Activated CD4-positive, alpha-beta memory T cell treated with anti-CD3 and anti-CD28 coated beads for 36 hours (primary cell): Measurements from ENCODE around the gene CDC7. TPM values are rescaled to one million over a fixed set of nuclear protein-coding genes. Genes with fewer than 3 reads are reported as not detected.
A peak's percentile ranks its signal among the peaks of the same experiment; 100 is the strongest.

Experiments used
- CTCF ChIA-PET: fragments of 350-600 bp; sonication (Branson Sonifier 250); formaldehyde crosslinking; loops from one replicate; lab custom pipeline; 2021; ENCODE audit warnings: antibody characterized with exemption, inconsistent platforms; lab: Charles Lee
- POLR2A ChIA-PET: fragments of 350-600 bp; sonication (Branson Sonifier 250); formaldehyde crosslinking; loops from one replicate; lab custom pipeline; 2021; ENCODE audit warnings: antibody characterized with exemption; lab: Charles Lee
- DNase-seq: peaks from one replicate; pipeline ENCODE4 v3.0.0-alpha.2; 2020
- H3K27ac Mint-ChIP-seq: one replicate; pipeline ENCODE4 v1.8.0; 2021; ENCODE audit warnings: mixed read lengths
- H3K27me3 Mint-ChIP-seq: one replicate; pipeline ENCODE4 v1.8.0; 2021; ENCODE audit warnings: mixed read lengths
- H3K36me3 Mint-ChIP-seq: one replicate; pipeline ENCODE4 v1.8.0; 2021; ENCODE audit warnings: mixed read lengths
- H3K4me1 Mint-ChIP-seq: one replicate; pipeline ENCODE4 v1.8.0; 2021; ENCODE audit warnings: low read depth, mixed read lengths
- H3K4me3 Mint-ChIP-seq: one replicate; pipeline ENCODE4 v1.8.0; 2021; ENCODE audit warnings: mild to moderate bottlenecking, mixed read lengths
- H3K9me3 Mint-ChIP-seq: one replicate; pipeline ENCODE4 v1.8.0; 2021; ENCODE audit warnings: mixed read lengths
- intact Hi-C: fragments of 100-400 bp; cut with micrococcal nuclease; formaldehyde crosslinking; loops from one replicate; pipeline ENCODE4 v1.15.1; 2023
- total RNA-seq, 2 experiments: library from RNA; stranded (reverse); gene quantifications; one replicate each; pipeline ENCODE4 v1.2.3, GENCODE V29; 2021

CDC7 gene
- total RNA-seq, 2 experiments from 2014 or later, result 20.2 to 20.4 TPM

GRCh38 chr1:91533361-91534024 is 32.8 kb downstream of the CDC7 start:
- Mint-ChIP-seq H3K27me3 (no peaks in the 10 kb centered on the region), H3K4me3 (no peak overlapping the region), H3K27ac (no peak overlapping the region), H3K36me3 (peaks cover 1% of the 10 kb centered on the region), H3K4me1 (peaks cover 19% of the 10 kb centered on the region), H3K9me3 (no peaks in the 10 kb centered on the region)
- CTCF ChIA-PET, result interaction anchor here (1.0 kb wide), 1 partner anchor 350 kb away, joined by 3 read pairs; no protein-coding TSS in a partner anchor
- intact Hi-C loops, result loop anchor here (5.0 kb wide), 1 partner anchor 394 kb away; no protein-coding TSS in a partner anchor
- DNase-seq, result no peak
- POLR2A ChIA-PET, result interaction anchor here (0.6 kb wide), 1 partner anchor 318 kb away, joined by 3 read pairs; no protein-coding TSS in a partner anchor

- Mint-ChIP-seq H3K27me3 (no peaks in the 10 kb centered on the region), H3K4me1 (peaks cover 12% of the 10 kb centered on the region), H3K9me3 (no peaks in the 10 kb centered on the region), H3K4me3 (no peak overlapping the region), H3K36me3 (peaks cover 1% of the 10 kb centered on the region), H3K27ac (no peak overlapping the region)
- ChIA-PET POLR2A (interaction anchor here (0.6 kb wide), 1 partner anchor 20 kb away, joined by 3 read pairs; no protein-coding TSS in a partner anchor), CTCF (no interaction called here)
- DNase-seq, result no peak
- intact Hi-C loops, result no loop called here
These were observed 34.8 kb downstream of the CDC7 start for GRCh38 chr1:91535441-91535840.

- Mint-ChIP-seq H3K4me1 (peaks cover 18% of the 10 kb centered on the region), H3K36me3 (no peaks in the 10 kb centered on the region), H3K27ac (no peak overlapping the region), H3K27me3 (no peaks in the 10 kb centered on the region), H3K4me3 (no peak overlapping the region), H3K9me3 (no peaks in the 10 kb centered on the region)
- intact Hi-C loops, result no loop called here
- DNase-seq, result no peak
- ChIA-PET POLR2A (no interaction called here), CTCF (no interaction called here)
These were observed 36.8 kb downstream of the CDC7 start for GRCh38 chr1:91537281-91537986.

- CTCF ChIA-PET, result no interaction called here
- intact Hi-C loops, result no loop called here
- no peak for DNase-seq
- H3K27ac Mint-ChIP-seq, result no peak overlapping the region
- POLR2A ChIA-PET, result no interaction called here
- no peaks in the 10 kb centered on the region for H3K36me3 Mint-ChIP-seq
- no peaks in the 10 kb centered on the region for H3K9me3 Mint-ChIP-seq
- no peak overlapping the region for H3K4me3 Mint-ChIP-seq
- H3K27me3 Mint-ChIP-seq, result no peaks in the 10 kb centered on the region
- peaks cover 14% of the 10 kb centered on the region for H3K4me1 Mint-ChIP-seq
These were observed 37.3 kb downstream of the CDC7 start for GRCh38 chr1:91537987-91538304.

GRCh38 chr1:91540910-91541309 is 40.3 kb downstream of the CDC7 start:
- DNase-seq, result no peak
- Mint-ChIP-seq H3K9me3 (no peaks in the 10 kb centered on the region), H3K27me3 (no peaks in the 10 kb centered on the region), H3K4me3 (no peak overlapping the region), H3K4me1 (peaks cover 13% of the 10 kb centered on the region), H3K27ac (no peak overlapping the region), H3K36me3 (no peaks in the 10 kb centered on the region)
- POLR2A ChIA-PET, result no interaction called here
- intact Hi-C loops, result no loop called here
- CTCF ChIA-PET, result no interaction called here

- intact Hi-C loops, result no loop called here
- no peak overlapping the region for H3K4me3 Mint-ChIP-seq
- CTCF ChIA-PET, result no interaction called here
- no peak overlapping the region for H3K27ac Mint-ChIP-seq
- no peak for DNase-seq
- H3K27me3 Mint-ChIP-seq, result no peaks in the 10 kb centered on the region
- H3K4me1 Mint-ChIP-seq, result peaks cover 13% of the 10 kb centered on the region
- no peaks in the 10 kb centered on the region for H3K36me3 Mint-ChIP-seq
- POLR2A ChIA-PET, result no interaction called here
- H3K9me3 Mint-ChIP-seq, result no peaks in the 10 kb centered on the region
These were observed 41.4 kb downstream of the CDC7 start for GRCh38 chr1:91541918-91542533.

GRCh38 chr1:91545506-91546300 is 45.1 kb downstream of the CDC7 start:
- DNase-seq, result no peak
- H3K4me1 Mint-ChIP-seq, result peaks cover 46% of the 10 kb centered on the region
- intact Hi-C loops, result no loop called here
- POLR2A ChIA-PET, result no interaction called here
- peaks cover 3% of the 10 kb centered on the region for H3K36me3 Mint-ChIP-seq
- no peaks in the 10 kb centered on the region for H3K27me3 Mint-ChIP-seq
- CTCF ChIA-PET, result interaction anchor here (1.3 kb wide), 1 partner anchor 33 kb away, joined by 4 read pairs; no protein-coding TSS in a partner anchor
- no peak overlapping the region for H3K27ac Mint-ChIP-seq
- no peak overlapping the region for H3K4me3 Mint-ChIP-seq
- H3K9me3 Mint-ChIP-seq, result peaks cover 5% of the 10 kb centered on the region

GRCh38 chr1:91546301-91546581 is 45.6 kb downstream of the CDC7 start:
- no peak for DNase-seq
- H3K9me3 Mint-ChIP-seq, result peaks cover 10% of the 10 kb centered on the region
- no peak overlapping the region for H3K4me3 Mint-ChIP-seq
- peaks cover 47% of the 10 kb centered on the region for H3K4me1 Mint-ChIP-seq
- intact Hi-C loops, result no loop called here
- peaks cover 5% of the 10 kb centered on the region for H3K36me3 Mint-ChIP-seq
- POLR2A ChIA-PET, result no interaction called here
- H3K27me3 Mint-ChIP-seq, result no peaks in the 10 kb centered on the region
- CTCF ChIA-PET, result no interaction called here
- H3K27ac Mint-ChIP-seq, result no peak overlapping the region

GRCh38 chr1:91546876-91547275 is 46.2 kb downstream of the CDC7 start:
- no peak overlapping the region for H3K4me3 Mint-ChIP-seq
- intact Hi-C loops, result no loop called here
- ChIA-PET CTCF (no interaction called here), POLR2A (no interaction called here)
- H3K36me3 Mint-ChIP-seq, result peaks cover 5% of the 10 kb centered on the region
- H3K4me1 Mint-ChIP-seq, result peaks cover 51% of the 10 kb centered on the region
- H3K9me3 Mint-ChIP-seq, result peaks cover 10% of the 10 kb centered on the region
- no peak for DNase-seq
- no peaks in the 10 kb centered on the region for H3K27me3 Mint-ChIP-seq
- no peak overlapping the region for H3K27ac Mint-ChIP-seq

GRCh38 chr1:91548376-91549040 is 47.9 kb downstream of the CDC7 start:
- intact Hi-C loops, result loop anchor here (2.0 kb wide), 1 partner anchor 164 kb away; no protein-coding TSS in a partner anchor
- H3K4me3 Mint-ChIP-seq, result no peak overlapping the region
- H3K9me3 Mint-ChIP-seq, result peaks cover 10% of the 10 kb centered on the region
- ChIA-PET CTCF (no interaction called here), POLR2A (no interaction called here)
- H3K27ac Mint-ChIP-seq, result peak overlapping the region; percentile 70
- H3K27me3 Mint-ChIP-seq, result no peaks in the 10 kb centered on the region
- DNase-seq, result peak; percentile 47
- H3K4me1 Mint-ChIP-seq, result peaks cover 64% of the 10 kb centered on the region
- H3K36me3 Mint-ChIP-seq, result peaks cover 5% of the 10 kb centered on the region

- no peaks in the 10 kb centered on the region for H3K27me3 Mint-ChIP-seq
- ChIA-PET POLR2A (no interaction called here), CTCF (no interaction called here)
- no peak overlapping the region for H3K4me3 Mint-ChIP-seq
- peaks cover 70% of the 10 kb centered on the region for H3K4me1 Mint-ChIP-seq
- intact Hi-C loops, result loop anchor here (2.0 kb wide), 1 partner anchor 164 kb away; no protein-coding TSS in a partner anchor
- peaks cover 5% of the 10 kb centered on the region for H3K36me3 Mint-ChIP-seq
- peak overlapping the region; percentile 70 for H3K27ac Mint-ChIP-seq
- peak; percentile 53 for DNase-seq
- H3K9me3 Mint-ChIP-seq, result peaks cover 10% of the 10 kb centered on the region
These were observed 48.5 kb downstream of the CDC7 start for GRCh38 chr1:91549041-91549735.
